MCF 10A (cell line): ENCODE data around the gene CYP4F2. TPM values are rescaled to one million over a fixed set of nuclear protein-coding genes. Genes with fewer than 3 reads are reported as not detected.
A peak's percentile ranks its signal among the peaks of the same experiment; 100 is the strongest.
"Not testable (repeated sequence)": the region's sequence is repeated elsewhere in the genome, so short reads cannot be mapped to it uniquely, and the experiment has no call there.

Source experiments
- BruUV-seq: library from RNA; stranded (reverse); fragments of 400-500 nt; replicated peaks from 2 replicates; lab custom pipeline; 2021; lab: Mats Ljungman, UMichigan
- CTCF ChIA-PET: fragments of 300-600 bp; sonication (Branson Sonifier 250); formaldehyde crosslinking; extraction: SDS; loops from one replicate; lab custom pipeline; 2021; ENCODE audit warnings: antibody characterized with exemption, inconsistent platforms; lab: Yijun Ruan, JAX
- POLR2A ChIA-PET: fragments of 300-600, 350-650 bp; sonication (Branson Sonifier 250); formaldehyde crosslinking; extraction: SDS; loops from one replicate; lab custom pipeline; 2020; ENCODE audit warnings: antibody characterized with exemption, inconsistent platforms; lab: Yijun Ruan, JAX
- DNase-seq: peaks from one replicate; pipeline ENCODE4 v3.0.0-alpha.2; 2018; ENCODE audit not compliant: unreplicated experiment
- H3K27ac Mint-ChIP-seq: one replicate; pipeline ENCODE4 v1.8.0; 2022; ENCODE audit warnings: mild to moderate bottlenecking, low read depth, mixed read lengths; ENCODE audit not compliant: unreplicated experiment
- H3K27me3 Mint-ChIP-seq: one replicate; pipeline ENCODE4 v1.8.0; 2022; ENCODE audit warnings: mixed read lengths; ENCODE audit not compliant: insufficient read depth, unreplicated experiment
- H3K36me3 Mint-ChIP-seq: one replicate; pipeline ENCODE4 v1.8.0; 2022; ENCODE audit warnings: mild to moderate bottlenecking, moderate library complexity, mixed read lengths; ENCODE audit not compliant: insufficient read depth, unreplicated experiment
- H3K4me1 Mint-ChIP-seq: one replicate; pipeline ENCODE4 v1.8.0; 2022; ENCODE audit warnings: mixed read lengths; ENCODE audit not compliant: insufficient read depth, unreplicated experiment
- H3K4me3 Mint-ChIP-seq: one replicate; pipeline ENCODE4 v1.8.0; 2022; ENCODE audit warnings: mild to moderate bottlenecking, moderate library complexity, mixed read lengths; ENCODE audit not compliant: unreplicated experiment
- H3K9me3 Mint-ChIP-seq: one replicate; pipeline ENCODE4 v1.8.0; 2022; ENCODE audit warnings: mixed read lengths; ENCODE audit not compliant: unreplicated experiment
- intact Hi-C: fragments of 100-400 bp; cut with micrococcal nuclease; formaldehyde crosslinking; loops from 2 replicates; pipeline ENCODE4 v1.14.1; 2022
- total RNA-seq: library from RNA; stranded (reverse); gene quantifications from 2 replicates; pipeline ENCODE4 v1.2.3, GENCODE V29; 2022
- TF ChIP-seq, protein P1 (sequence below): fragments of 200-600 bp; IDR thresholded peaks from one replicate; pipeline ENCODE4 v1.8.0; 2022; ENCODE audit warnings: antibody characterized with exemption, mild to moderate bottlenecking; ENCODE audit not compliant: unreplicated experiment

The CYP4F2 gene
- total RNA-seq, 1 experiment from 2014 or later = 0.14 TPM

DNA sequence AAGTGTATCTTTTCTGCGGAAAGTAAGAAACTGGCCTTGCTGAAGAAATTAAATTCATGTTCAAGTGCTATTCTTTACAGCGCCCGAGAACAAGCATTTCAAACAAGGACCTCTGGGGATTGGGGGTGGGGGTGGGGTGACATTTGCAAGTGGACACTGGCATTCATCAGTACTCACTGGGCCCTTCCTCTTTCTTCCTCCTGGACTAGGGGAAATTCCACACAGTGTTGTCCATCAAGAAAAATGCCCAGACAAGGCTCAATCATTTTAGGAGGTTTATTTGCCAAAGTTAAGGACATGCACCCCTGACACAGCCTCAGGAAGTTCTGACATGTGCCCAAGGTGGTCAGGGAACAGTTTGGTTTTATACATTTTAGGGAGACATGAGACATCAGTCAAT, 59.5 kb downstream of the CYP4F2 start:
- ChIA-PET CTCF (interaction anchor here (1.0 kb wide), 1 partner anchor 31 kb away, joined by 4 read pairs; no protein-coding TSS in a partner anchor), POLR2A (interaction anchor here (0.6 to 1.2 kb wide), 2 partner anchors 347 to 458 kb away, joined by 3 to 4 read pairs; partner anchors contain the start of gene FAM32A)
- Mint-ChIP-seq H3K36me3 (no peaks in the 10 kb centered on the region), H3K4me1 (peaks cover 12% of the 10 kb centered on the region), H3K27ac (no peak overlapping the region), H3K9me3 (no peaks in the 10 kb centered on the region), H3K4me3 (no peak overlapping the region), H3K27me3 (no peaks in the 10 kb centered on the region)
- DNase-seq = no peak
- intact Hi-C loops = no loop called here
- TF ChIP-seq, protein P1, sequence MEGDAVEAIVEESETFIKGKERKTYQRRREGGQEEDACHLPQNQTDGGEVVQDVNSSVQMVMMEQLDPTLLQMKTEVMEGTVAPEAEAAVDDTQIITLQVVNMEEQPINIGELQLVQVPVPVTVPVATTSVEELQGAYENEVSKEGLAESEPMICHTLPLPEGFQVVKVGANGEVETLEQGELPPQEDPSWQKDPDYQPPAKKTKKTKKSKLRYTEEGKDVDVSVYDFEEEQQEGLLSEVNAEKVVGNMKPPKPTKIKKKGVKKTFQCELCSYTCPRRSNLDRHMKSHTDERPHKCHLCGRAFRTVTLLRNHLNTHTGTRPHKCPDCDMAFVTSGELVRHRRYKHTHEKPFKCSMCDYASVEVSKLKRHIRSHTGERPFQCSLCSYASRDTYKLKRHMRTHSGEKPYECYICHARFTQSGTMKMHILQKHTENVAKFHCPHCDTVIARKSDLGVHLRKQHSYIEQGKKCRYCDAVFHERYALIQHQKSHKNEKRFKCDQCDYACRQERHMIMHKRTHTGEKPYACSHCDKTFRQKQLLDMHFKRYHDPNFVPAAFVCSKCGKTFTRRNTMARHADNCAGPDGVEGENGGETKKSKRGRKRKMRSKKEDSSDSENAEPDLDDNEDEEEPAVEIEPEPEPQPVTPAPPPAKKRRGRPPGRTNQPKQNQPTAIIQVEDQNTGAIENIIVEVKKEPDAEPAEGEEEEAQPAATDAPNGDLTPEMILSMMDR = no peak
- BruUV-seq = no TSS peak

DNA sequence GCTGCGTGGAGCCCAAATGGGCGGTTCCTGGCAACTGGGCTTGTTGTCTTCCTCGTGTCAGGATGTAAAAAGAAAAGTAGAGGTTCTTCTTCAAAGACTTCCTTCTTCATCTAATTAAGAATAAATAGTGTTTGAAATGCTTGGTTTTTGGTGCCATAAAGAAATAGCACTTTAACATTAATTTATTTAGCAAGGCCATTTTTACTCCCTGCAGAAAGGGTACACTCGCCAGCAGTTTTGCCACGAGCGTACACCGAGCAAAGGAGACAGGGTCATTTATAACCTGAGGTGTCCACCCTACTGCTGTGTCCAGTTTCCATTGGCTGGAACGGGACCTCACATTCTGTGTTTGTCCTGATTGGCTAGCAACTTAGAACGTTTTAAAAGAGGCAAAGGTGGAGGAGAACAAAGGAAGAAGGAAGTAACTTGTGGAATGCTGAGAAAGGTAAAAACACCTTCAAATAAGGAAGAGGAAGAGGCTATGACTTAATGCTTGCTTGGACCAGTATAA, 60.6 kb downstream of the CYP4F2 start:
- Mint-ChIP-seq H3K4me1 (peaks cover 12% of the 10 kb centered on the region), H3K27ac (peak overlapping the region; percentile 79), H3K4me3 (peak overlapping the region; percentile 67), H3K9me3 (no peaks in the 10 kb centered on the region), H3K36me3 (no peaks in the 10 kb centered on the region), H3K27me3 (no peaks in the 10 kb centered on the region)
- CTCF ChIA-PET = interaction anchor here (0.6 to 1.0 kb wide), 3 partner anchors 9 to 467 kb away, joined by 3 to 4 read pairs (median 3); no protein-coding TSS in a partner anchor
- POLR2A ChIA-PET = interaction anchor here (0.5 to 1.7 kb wide), 11 partner anchors 9 to 349 kb away, joined by 3 to 6 read pairs (median 3); partner anchors contain the start of genes FAM32A and TPM4
- intact Hi-C loops = loop anchor here (2.0 kb wide), 1 partner anchor 730 kb away; the partner anchor contains the start of gene SYDE1
- TSS peak; percentile 79 for BruUV-seq
- TF ChIP-seq, protein P1 = no peak
- DNase-seq = no peak

DNA sequence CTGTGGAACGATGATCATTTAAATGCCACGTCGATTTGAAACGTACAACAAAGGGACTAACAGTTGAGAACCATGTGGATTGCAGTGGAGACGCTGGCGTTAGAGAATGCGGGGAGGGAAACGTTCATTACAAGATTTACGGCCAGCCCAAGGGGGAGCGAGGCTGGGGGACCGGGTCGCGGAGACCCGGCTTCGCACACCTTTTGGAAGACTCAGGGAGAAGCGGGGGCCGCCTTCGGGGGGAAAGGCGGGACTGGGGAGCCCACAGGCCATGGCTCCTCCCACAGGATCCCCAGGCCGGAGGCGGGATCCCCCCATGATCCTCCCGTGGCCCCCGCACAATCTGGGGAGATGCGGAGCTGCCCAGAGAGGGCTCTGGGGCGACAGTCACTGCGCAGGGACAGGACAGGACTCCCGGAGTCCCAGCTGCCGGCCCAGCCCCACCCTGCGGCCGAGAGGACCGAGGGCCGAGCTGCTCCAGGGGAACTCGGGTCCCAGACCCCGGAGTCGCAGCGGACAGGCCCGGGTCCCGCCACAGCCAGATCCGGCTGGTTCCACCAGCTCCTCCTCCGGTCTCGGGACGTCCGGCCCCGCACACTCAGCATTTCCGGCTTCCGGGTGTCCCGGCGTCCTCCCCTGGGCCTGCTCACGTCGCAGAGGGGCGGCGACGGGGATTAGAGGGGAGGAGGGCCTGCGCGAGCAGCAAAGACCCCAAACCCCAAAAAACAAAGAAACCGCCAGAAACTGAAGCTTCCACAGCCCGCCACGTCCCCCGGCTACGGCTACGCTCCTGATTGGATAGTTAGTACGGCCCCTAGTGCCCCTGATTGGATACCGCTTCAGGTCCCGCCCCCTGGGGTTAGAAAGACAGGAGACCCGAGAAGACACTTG, 61.3 kb downstream of the CYP4F2 start:
- H3K27ac Mint-ChIP-seq = peak overlapping the region; percentile 79
- TF ChIP-seq, protein P1 = no peak
- peaks cover 12% of the 10 kb centered on the region for H3K4me1 Mint-ChIP-seq
- no TSS peak for BruUV-seq
- DNase-seq = peak; percentile 99
- CTCF ChIA-PET = no interaction called here
- H3K9me3 Mint-ChIP-seq = no peaks in the 10 kb centered on the region
- POLR2A ChIA-PET = interaction anchor here (0.6 to 1.7 kb wide), 11 partner anchors 8 to 1100 kb away, joined by 3 to 6 read pairs (median 3); partner anchors contain the start of gene TPM4
- intact Hi-C loops = loop anchor here (2.0 kb wide), 1 partner anchor 730 kb away; the partner anchor contains the start of gene SYDE1
- no peaks in the 10 kb centered on the region for H3K36me3 Mint-ChIP-seq
- H3K4me3 Mint-ChIP-seq = peak overlapping the region; percentile 67
- H3K27me3 Mint-ChIP-seq = no peaks in the 10 kb centered on the region

DNA sequence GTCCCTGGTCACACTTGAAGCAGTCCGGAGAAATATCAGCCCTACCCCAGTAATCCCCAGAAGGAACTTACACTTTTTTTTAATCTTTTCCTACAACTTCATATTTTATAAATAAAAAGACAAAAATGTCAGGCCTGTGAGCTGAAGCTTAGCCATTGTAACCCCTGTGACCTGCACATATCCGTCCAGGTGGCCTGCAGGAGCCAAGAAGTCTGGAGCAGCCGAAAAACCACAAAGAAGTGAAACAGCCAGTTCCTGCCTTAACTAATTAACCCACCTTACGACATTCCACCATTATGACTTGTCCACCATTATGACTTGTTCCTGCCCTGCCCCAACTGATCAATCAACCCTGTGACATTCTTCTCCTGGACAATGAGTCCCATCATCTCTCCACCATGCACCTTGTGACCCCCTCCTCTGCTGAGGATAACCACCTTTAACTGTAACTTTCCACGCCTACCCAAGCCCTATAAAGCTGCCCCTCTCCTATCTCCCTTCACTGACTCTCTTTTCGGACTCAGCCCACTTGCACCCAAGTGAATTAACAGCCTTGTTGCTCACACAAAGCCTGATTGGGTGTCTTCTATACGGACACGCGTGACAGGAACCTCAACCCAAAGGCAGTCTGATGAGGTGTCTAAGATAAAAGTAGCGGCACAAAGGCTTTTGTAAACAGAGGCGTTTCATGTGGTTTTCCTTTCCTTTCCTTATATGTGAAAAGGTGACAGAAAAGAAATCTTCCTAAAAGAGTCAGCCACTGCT, 62.1 kb downstream of the CYP4F2 start:
- POLR2A ChIA-PET = interaction anchor here (1.3 to 1.7 kb wide), 3 partner anchors 10 to 200 kb away, joined by 4 to 6 read pairs (median 5); no protein-coding TSS in a partner anchor

DNA sequence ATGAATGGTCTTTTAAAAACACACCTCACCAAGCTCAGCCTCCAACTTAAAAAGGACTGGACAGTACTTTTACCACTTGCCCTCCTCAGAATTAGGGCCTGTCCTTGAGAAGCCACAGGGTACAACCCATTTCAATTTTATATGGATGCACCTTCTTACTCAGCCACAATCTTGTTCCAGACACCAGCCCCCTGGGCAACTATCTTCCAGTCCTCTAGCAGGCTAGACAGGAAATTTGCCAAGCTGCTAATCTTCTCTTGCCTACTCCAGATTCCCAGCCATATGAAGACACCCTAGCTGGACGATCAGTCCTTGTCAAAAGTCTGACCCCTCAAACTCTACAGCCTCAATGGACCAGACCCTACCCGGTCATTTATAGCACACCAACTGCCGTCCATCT, 63.6 kb downstream of the CYP4F2 start:
- H3K9me3 Mint-ChIP-seq, DNase-seq, H3K36me3 Mint-ChIP-seq, H3K4me3 Mint-ChIP-seq, intact Hi-C loops, POLR2A ChIA-PET, CTCF ChIA-PET, H3K27ac Mint-ChIP-seq, BruUV-seq, H3K27me3 Mint-ChIP-seq: not testable (repeated sequence)
- peaks cover 12% of the 10 kb centered on the region for H3K4me1 Mint-ChIP-seq

More for the DNA sequence above, 62.1 kb downstream of the CYP4F2 start:
- Mint-ChIP-seq H3K4me3 (peak overlapping the region; percentile 67), H3K27ac (peak overlapping the region; percentile 79), H3K4me1 (peaks cover 12% of the 10 kb centered on the region)
- H3K27me3 Mint-ChIP-seq, H3K9me3 Mint-ChIP-seq, H3K36me3 Mint-ChIP-seq, CTCF ChIA-PET, BruUV-seq, DNase-seq: not testable (repeated sequence)
- intact Hi-C loops = loop anchor here (2.0 kb wide), 1 partner anchor 729 kb away; the partner anchor contains the start of gene SYDE1
